ENCODE data around the gene PKM.

Gene PKM

GRCh38 chr15:72162569-72162968 is 68.4 kb downstream of the PKM start:
- no peak overlapping the region for H4K8ac ChIP-seq (ENCODE audit: low read depth, low read length)
- peaks cover 0 to 6% (median 0%) of the 10 kb centered on the region in 3 experiments for H3K27me3 ChIP-seq (ENCODE audit: control insufficient read depth in 3 of 3, insufficient read depth in 3 of 3, low read depth in 1 of 3, low read length in 3 of 3)
- no peak overlapping the region for H2BK15ac ChIP-seq (ENCODE audit: low read length)
- peak overlapping the region; percentile 20 for H2AK5ac ChIP-seq (ENCODE audit: low read depth, low read length)
- WGBS, 2 donors (ENCODE audit: extremely low coverage in 2 of 2, insufficient read length in 2 of 2, insufficient replicate concordance in 1 of 2): no CpG with 5 or more reads among the region's 5 CpGs
- H3K4ac ChIP-seq (ENCODE audit: low read length): no peak overlapping the region
- H3K18ac ChIP-seq (ENCODE audit: low read length): no peak overlapping the region
- H3K9me3 ChIP-seq (replicated peaks in 1 of 2; ENCODE audit: control insufficient read depth in 2 of 2, insufficient read depth in 1 of 2, low read depth in 1 of 2, low read length in 2 of 2): no peaks in the 10 kb centered on the region
- no peak for DNase-seq (ENCODE audit: low spot score)
- H3K23ac ChIP-seq (ENCODE audit: low read depth, low read length, poor library complexity): no peak overlapping the region
- H2AFZ ChIP-seq (ENCODE audit: low read length): no peak overlapping the region
- H4K91ac ChIP-seq (ENCODE audit: low read depth, low read length, poor library complexity): no peak overlapping the region
- H3K4me3 ChIP-seq (ENCODE audit: low read length in 2 of 2): no peak overlapping the region
- H3K36me3 ChIP-seq (replicated peaks in 1 of 2; ENCODE audit: control insufficient read depth in 2 of 2, insufficient read depth in 2 of 2, low read length in 2 of 2): no peaks in the 10 kb centered on the region
- peaks cover 13 to 18% of the 10 kb centered on the region in 2 donors for H3K4me1 ChIP-seq (ENCODE audit: control insufficient read depth in 2 of 2, insufficient read depth in 1 of 2, low read depth in 1 of 2, low read length in 2 of 2)
- H2BK120ac ChIP-seq (ENCODE audit: low read depth, low read length): no peak overlapping the region
- no peak overlapping the region for H3K14ac ChIP-seq (ENCODE audit: low read length)
- H2BK5ac ChIP-seq (ENCODE audit: low read length): no peak overlapping the region
- H3K79me1 ChIP-seq (ENCODE audit: low read depth, low read length): no peaks in the 10 kb centered on the region
- no peak overlapping the region for H3K9ac ChIP-seq (ENCODE audit: low read depth, low read length, poor library complexity)
- H2BK12ac ChIP-seq (ENCODE audit: low read length): no peak overlapping the region
- no peak overlapping the region for H3K4me2 ChIP-seq (ENCODE audit: insufficient read depth, low read length, poor library complexity, severe bottlenecking)
- no peak overlapping the region for H3K27ac ChIP-seq (replicated peaks; ENCODE audit: low read length)

DNA sequence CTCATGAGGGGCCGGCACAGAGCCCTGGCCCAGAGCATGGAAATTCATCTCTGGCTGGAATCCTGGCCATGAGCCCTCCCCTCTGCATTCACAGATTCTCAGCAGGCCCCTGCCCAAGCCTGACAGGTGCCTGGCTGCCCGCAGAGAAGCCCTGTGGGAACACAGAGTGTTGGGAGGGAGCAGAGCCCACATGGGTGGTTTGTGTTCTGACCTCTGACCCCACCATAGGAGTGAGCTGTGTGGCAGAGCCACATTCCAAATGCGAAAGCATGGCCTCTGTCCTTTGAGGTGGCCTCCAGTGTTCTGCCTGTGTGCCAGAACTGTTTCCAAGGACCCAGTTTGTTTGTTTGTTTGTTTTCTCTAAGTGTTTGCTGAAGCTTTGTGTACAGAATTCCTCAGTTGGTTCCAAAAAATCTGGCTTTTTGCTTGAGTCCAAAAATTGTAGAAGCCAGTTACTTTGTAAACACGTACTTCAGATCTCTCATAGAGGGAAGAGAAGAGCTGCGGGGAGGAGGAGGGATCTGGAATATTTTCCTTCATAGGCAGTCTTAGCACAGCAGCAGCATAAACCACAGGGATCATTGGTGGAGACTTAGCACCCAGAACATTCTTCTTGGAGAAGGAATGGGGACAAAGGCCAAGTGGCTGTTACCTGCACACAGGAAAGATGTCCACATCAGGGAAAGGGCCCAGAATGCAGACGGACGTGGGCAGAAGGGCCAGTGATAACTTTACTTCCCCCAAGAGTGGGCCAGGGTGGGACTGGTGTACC is 69.4 kb downstream of the PKM start:
- DNase-seq (ENCODE audit: low spot score): peak; percentile 21
- H3K4me2 ChIP-seq (ENCODE audit: insufficient read depth, low read length, poor library complexity, severe bottlenecking): no peak overlapping the region
- no CpG with 5 or more reads among the region's 7 CpGs for WGBS, 2 donors (ENCODE audit: extremely low coverage in 2 of 2, insufficient read length in 2 of 2, insufficient replicate concordance in 1 of 2)

GRCh38 chr15:72160696-72161245 is 70.2 kb downstream of the PKM start:
- no peak overlapping the region for H3K14ac ChIP-seq (ENCODE audit: low read length)
- no peak overlapping the region for H2BK120ac ChIP-seq (ENCODE audit: low read depth, low read length)
- peaks cover 13 to 18% of the 10 kb centered on the region in 2 donors for H3K4me1 ChIP-seq (ENCODE audit: control insufficient read depth in 2 of 2, insufficient read depth in 1 of 2, low read depth in 1 of 2, low read length in 2 of 2)
- no peak overlapping the region for H2AK5ac ChIP-seq (ENCODE audit: low read depth, low read length)
- no peaks in the 10 kb centered on the region for H3K27me3 ChIP-seq (ENCODE audit: control insufficient read depth in 3 of 3, insufficient read depth in 3 of 3, low read depth in 1 of 3, low read length in 3 of 3)
- no peak overlapping the region for H4K91ac ChIP-seq (ENCODE audit: low read depth, low read length, poor library complexity)
- H3K4me2 ChIP-seq (ENCODE audit: insufficient read depth, low read length, poor library complexity, severe bottlenecking): no peak overlapping the region
- H4K8ac ChIP-seq (ENCODE audit: low read depth, low read length): no peak overlapping the region
- H2BK12ac ChIP-seq (ENCODE audit: low read length): no peak overlapping the region
- no peak overlapping the region for H3K27ac ChIP-seq (replicated peaks; ENCODE audit: low read length)
- H2BK15ac ChIP-seq (ENCODE audit: low read length): no peak overlapping the region
- H3K79me1 ChIP-seq (ENCODE audit: low read depth, low read length): no peaks in the 10 kb centered on the region
- H2AFZ ChIP-seq (ENCODE audit: low read length): no peak overlapping the region
- DNase-seq (ENCODE audit: low spot score): no peak
- no peaks in the 10 kb centered on the region for H3K36me3 ChIP-seq (replicated peaks in 1 of 2; ENCODE audit: control insufficient read depth in 2 of 2, insufficient read depth in 2 of 2, low read length in 2 of 2)
- H3K9me3 ChIP-seq (replicated peaks in 1 of 2; ENCODE audit: control insufficient read depth in 2 of 2, insufficient read depth in 1 of 2, low read depth in 1 of 2, low read length in 2 of 2): no peaks in the 10 kb centered on the region
- H2BK5ac ChIP-seq (ENCODE audit: low read length): no peak overlapping the region
- H3K18ac ChIP-seq (ENCODE audit: low read length): peak overlapping the region; percentile 61
- H3K23ac ChIP-seq (ENCODE audit: low read depth, low read length, poor library complexity): no peak overlapping the region
- H3K4me3 ChIP-seq (ENCODE audit: low read length in 2 of 2): no peak overlapping the region
- no peak overlapping the region for H3K9ac ChIP-seq (ENCODE audit: low read depth, low read length, poor library complexity)
- H3K4ac ChIP-seq (ENCODE audit: low read length): no peak overlapping the region
- WGBS, 2 donors (ENCODE audit: extremely low coverage in 2 of 2, insufficient read length in 2 of 2, insufficient replicate concordance in 1 of 2): no CpG with 5 or more reads among the region's 5 CpGs

More for the DNA sequence above, 69.4 kb downstream of the PKM start:
- Histone ChIP-seq H3K79me1 (ENCODE audit: low read depth, low read length) (no peaks in the 10 kb centered on the region), H3K4me1 (ENCODE audit: control insufficient read depth in 2 of 2, insufficient read depth in 1 of 2, low read depth in 1 of 2, low read length in 2 of 2) (peaks cover 13 to 18% of the 10 kb centered on the region in 2 donors), H3K27ac (replicated peaks; ENCODE audit: low read length) (no peak overlapping the region), H2BK12ac (ENCODE audit: low read length) (no peak overlapping the region), H3K36me3 (replicated peaks in 1 of 2; ENCODE audit: control insufficient read depth in 2 of 2, insufficient read depth in 2 of 2, low read length in 2 of 2) (no peaks in the 10 kb centered on the region), H4K8ac (ENCODE audit: low read depth, low read length) (no peak overlapping the region), H2AFZ (ENCODE audit: low read length) (no peak overlapping the region), H2BK120ac (ENCODE audit: low read depth, low read length) (no peak overlapping the region), H3K23ac (ENCODE audit: low read depth, low read length, poor library complexity) (peak overlapping the region; percentile 26), H3K4me3 (ENCODE audit: low read length in 2 of 2) (no peak overlapping the region), H3K14ac (ENCODE audit: low read length) (no peak overlapping the region), H3K9ac (ENCODE audit: low read depth, low read length, poor library complexity) (no peak overlapping the region), H4K91ac (ENCODE audit: low read depth, low read length, poor library complexity) (no peak overlapping the region), H3K9me3 (replicated peaks in 1 of 2; ENCODE audit: control insufficient read depth in 2 of 2, insufficient read depth in 1 of 2, low read depth in 1 of 2, low read length in 2 of 2) (no peaks in the 10 kb centered on the region), H2BK15ac (ENCODE audit: low read length) (no peak overlapping the region), H2AK5ac (ENCODE audit: low read depth, low read length) (no peak overlapping the region), H3K18ac (ENCODE audit: low read length) (peak overlapping the region; percentile 15), H3K4ac (ENCODE audit: low read length) (no peak overlapping the region), H2BK5ac (ENCODE audit: low read length) (no peak overlapping the region), H3K27me3 (ENCODE audit: control insufficient read depth in 3 of 3, insufficient read depth in 3 of 3, low read depth in 1 of 3, low read length in 3 of 3) (peaks cover 0 to under 1% (median 0%) of the 10 kb centered on the region in 3 experiments)

- no peaks in the 10 kb centered on the region for H3K27me3 ChIP-seq (ENCODE audit: control insufficient read depth in 3 of 3, insufficient read depth in 3 of 3, low read depth in 1 of 3, low read length in 3 of 3)
- no peak overlapping the region for H3K18ac ChIP-seq (ENCODE audit: low read length)
- H3K23ac ChIP-seq (ENCODE audit: low read depth, low read length, poor library complexity): no peak overlapping the region
- no peaks in the 10 kb centered on the region for H3K36me3 ChIP-seq (replicated peaks in 1 of 2; ENCODE audit: control insufficient read depth in 2 of 2, insufficient read depth in 2 of 2, low read length in 2 of 2)
- H2BK5ac ChIP-seq (ENCODE audit: low read length): no peak overlapping the region
- H2BK12ac ChIP-seq (ENCODE audit: low read length): no peak overlapping the region
- no peak overlapping the region for H3K9ac ChIP-seq (ENCODE audit: low read depth, low read length, poor library complexity)
- no peaks in the 10 kb centered on the region for H3K79me1 ChIP-seq (ENCODE audit: low read depth, low read length)
- no peak overlapping the region for H3K4ac ChIP-seq (ENCODE audit: low read length)
- H3K4me1 ChIP-seq (ENCODE audit: control insufficient read depth in 2 of 2, insufficient read depth in 1 of 2, low read depth in 1 of 2, low read length in 2 of 2): peaks cover 11 to 14% of the 10 kb centered on the region in 2 donors
- no peak overlapping the region for H2BK120ac ChIP-seq (ENCODE audit: low read depth, low read length)
- H4K8ac ChIP-seq (ENCODE audit: low read depth, low read length): no peak overlapping the region
- DNase-seq (ENCODE audit: low spot score): no peak
- H3K4me3 ChIP-seq (ENCODE audit: low read length in 2 of 2): no peak overlapping the region
- no peak overlapping the region for H3K27ac ChIP-seq (replicated peaks; ENCODE audit: low read length)
- H3K14ac ChIP-seq (ENCODE audit: low read length): no peak overlapping the region
- WGBS, 2 donors (ENCODE audit: extremely low coverage in 2 of 2, insufficient read length in 2 of 2, insufficient replicate concordance in 1 of 2): no CpG with 5 or more reads among the region's 2 CpGs
- no peak overlapping the region for H4K91ac ChIP-seq (ENCODE audit: low read depth, low read length, poor library complexity)
- no peak overlapping the region for H2AFZ ChIP-seq (ENCODE audit: low read length)
- no peak overlapping the region for H3K4me2 ChIP-seq (ENCODE audit: insufficient read depth, low read length, poor library complexity, severe bottlenecking)
- H2BK15ac ChIP-seq (ENCODE audit: low read length): no peak overlapping the region
- no peak overlapping the region for H2AK5ac ChIP-seq (ENCODE audit: low read depth, low read length)
- no peaks in the 10 kb centered on the region for H3K9me3 ChIP-seq (replicated peaks in 1 of 2; ENCODE audit: control insufficient read depth in 2 of 2, insufficient read depth in 1 of 2, low read depth in 1 of 2, low read length in 2 of 2)
Observed at GRCh38 chr15:72156928-72157327, 74.1 kb downstream of the PKM start.

All from neuronal stem cell (in vitro differentiated cells).